GM13977 (cell line): Measurements from ENCODE around the gene SLF1.
"Not testable (repeated sequence)": the region's sequence is repeated elsewhere in the genome, so short reads cannot be mapped to it uniquely, and the experiment has no call there.

Experiments used
- DNase-seq: peaks from one replicate; pipeline ENCODE4 v3.0.0; 2012; ENCODE audit warnings: low spot score
- CTCF ChIP-seq: IDR thresholded peaks from 2 replicates; pipeline ENCODE4 v1.5.1; 2012; ENCODE audit warnings: mild to moderate bottlenecking, control low read depth; ENCODE audit not compliant: insufficient read depth; ENCODE audit errors: extremely low read depth, missing control alignments
- in situ Hi-C: fragments of 300-500 bp; cut with MboI; formaldehyde crosslinking; loops from one replicate; pipeline ENCODE4 v1.12.0; 2022; ENCODE audit warnings: low sequenced_read_pairs, low pct_unique_long_range_greater_than_20kb, mixed read lengths, inconsistent platforms; ENCODE audit not compliant: unreplicated experiment

The SLF1 gene

GRCh38 chr5:94618493-94619328 lies at the start of gene SLF1, which contains the start of gene KIAA0825:
Gene SLF1 (plus strand): TSS chr5:94618669. CDS start chr5:94628811, 10,142 bp downstream.
Gene KIAA0825 (minus strand): TSS chr5:94618604. CDS start chr5:94537126, 81,478 bp downstream.
- TF ChIP-seq CTCF = no peak
- peak; percentile 84 for DNase-seq
- in situ Hi-C loops = no loop called here

GRCh38 chr5:94571415-94571814 lies 47.1 kb upstream of the SLF1 start:
- in situ Hi-C loops = no loop called here
- TF ChIP-seq CTCF = no peak
- no peak for DNase-seq

GRCh38 chr5:94573349-94573748 lies 45.1 kb upstream of the SLF1 start:
- in situ Hi-C loops, DNase-seq: not testable (repeated sequence)

GRCh38 chr5:94575196-94575595 lies 43.3 kb upstream of the SLF1 start:
- no peak for TF ChIP-seq CTCF
- DNase-seq = no peak
- in situ Hi-C loops = no loop called here

- TF ChIP-seq CTCF = no peak
Measured at GRCh38 chr5:94577466-94578245, 40.8 kb upstream of the SLF1 start.

GRCh38 chr5:94595281-94595840 lies 23.1 kb upstream of the SLF1 start:
- no peak for DNase-seq
- no peak for TF ChIP-seq CTCF
- in situ Hi-C loops = no loop called here

More at GRCh38 chr5:94577466-94578245, 40.8 kb upstream of the SLF1 start:
- in situ Hi-C loops = no loop called here
- peak; percentile 38 for DNase-seq
